ENCODE results near the gene GJB6.

The GJB6 gene

GRCh38 chr13:20222553-20222952, 9.6 kb downstream of the GJB6 start:
- no peak for DNase-seq

GRCh38 chr13:20221772-20222171, 10.3 kb downstream of the GJB6 start:
- no peak for DNase-seq

GRCh38 chr13:20219577-20219976, 12.5 kb downstream of the GJB6 start:
- no peak for DNase-seq

- no peak for DNase-seq
Observed at GRCh38 chr13:20217168-20217567, 15.0 kb downstream of the GJB6 start.

- DNase-seq, result no peak
Observed at GRCh38 chr13:20209948-20210347, 22.2 kb downstream of the GJB6 start.

GRCh38 chr13:20206698-20207235, 25.4 kb downstream of the GJB6 start:
- DNase-seq, result no peak

- DNase-seq, result no peak
Observed at GRCh38 chr13:20206065-20206697, 25.9 kb downstream of the GJB6 start.

- DNase-seq, result no peak
Observed at GRCh38 chr13:20198781-20199180, 33.3 kb downstream of the GJB6 start.

- DNase-seq, result no peak
Observed at GRCh38 chr13:20197361-20197834, 34.7 kb downstream of the GJB6 start.

GRCh38 chr13:20195801-20196200, 36.3 kb downstream of the GJB6 start:
- DNase-seq, result no peak

GRCh38 chr13:20193907-20194631, 38.0 kb downstream of the GJB6 start:
- no peak for DNase-seq

- no peak for DNase-seq
Observed at GRCh38 chr13:20193162-20193906, 38.8 kb downstream of the GJB6 start.

GRCh38 chr13:20192836-20193161, 39.3 kb downstream of the GJB6 start, which contains the start of gene GJB2:
TSS of gene GJB2 (minus strand) at chr13:20192938. CDS start at chr13:20189581, 3,357 bp downstream.
- DNase-seq, result no peak

GRCh38 chr13:20192158-20192835, 39.8 kb downstream of the GJB6 start:
- no peak for DNase-seq

- DNase-seq, result no peak
Observed at GRCh38 chr13:20191311-20192157, 40.6 kb downstream of the GJB6 start.

- DNase-seq, result no peak
Observed at GRCh38 chr13:20190481-20191310, 41.4 kb downstream of the GJB6 start.

- no peak for DNase-seq
Observed at GRCh38 chr13:20190076-20190475, 42.0 kb downstream of the GJB6 start.

GRCh38 chr13:20188667-20189553, 43.2 kb downstream of the GJB6 start:
- no peak for DNase-seq

GRCh38 chr13:20186771-20187170, 45.3 kb downstream of the GJB6 start:
- DNase-seq, result no peak
